Liver (tissue), 9 donors: Measurements from ENCODE around the gene TRIM71. TPM values are rescaled to one million over a fixed set of nuclear protein-coding genes. Genes with fewer than 3 reads are reported as not detected.
A peak's percentile ranks its signal among the peaks of the same experiment; 100 is the strongest.

ENCODE experiments used
- DNase-seq: peaks from one replicate; pipeline ENCODE4 v3.0.0-alpha.2; 2017; ENCODE audit warnings: low spot score
- H3K27ac ChIP-seq, 2 donors: one replicate each; pipeline ENCODE4 v1.7.0; 2013; ENCODE audit warnings: inconsistent platforms in 2 of 2, low read length in 2 of 2, control low read depth in 1 of 2, low read depth in 1 of 2, mild to moderate bottlenecking in 1 of 2
- H3K27me3 ChIP-seq, 4 donors: one replicate each; pipeline versions ENCODE4 v1.6.1 to v1.7.0; 2013; ENCODE audit warnings: low read length in 3 of 4, inconsistent platforms in 1 of 4, mild to moderate bottlenecking in 1 of 4, moderate library complexity in 1 of 4; ENCODE audit not compliant: control insufficient read depth in 4 of 4, insufficient read depth in 4 of 4
- H3K36me3 ChIP-seq, 4 donors: one replicate each; pipeline versions ENCODE4 v1.6.1 to v1.7.0; 2013; ENCODE audit warnings: low read length in 3 of 4, mild to moderate bottlenecking in 3 of 4, low read depth in 1 of 4, moderate library complexity in 1 of 4; ENCODE audit not compliant: control insufficient read depth in 4 of 4, insufficient read depth in 3 of 4
- H3K4me1 ChIP-seq, 4 donors: one replicate each; pipeline versions ENCODE4 v1.6.1 to v1.7.0; 2013; ENCODE audit warnings: low read length in 3 of 4, mild to moderate bottlenecking in 3 of 4, moderate library complexity in 1 of 4; ENCODE audit not compliant: control insufficient read depth in 4 of 4, insufficient read depth in 4 of 4
- H3K4me3 ChIP-seq, 3 donors: one replicate each; pipeline versions ENCODE4 v1.6.1 to v1.7.0; 2013; ENCODE audit warnings: low read length in 3 of 3, control low read depth in 1 of 3, low read depth in 1 of 3, mild to moderate bottlenecking in 1 of 3
- H3K9ac ChIP-seq, 2 donors: one replicate each; pipeline ENCODE4 v1.7.0; 2013; ENCODE audit warnings: low read length in 2 of 2, mild to moderate bottlenecking in 2 of 2, moderate library complexity in 2 of 2, control low read depth in 1 of 2, low read depth in 1 of 2
- H3K9me3 ChIP-seq, 4 donors: one replicate each; pipeline versions ENCODE4 v1.6.1 to v1.7.0; 2013; ENCODE audit warnings: low read length in 3 of 4; ENCODE audit not compliant: control insufficient read depth in 4 of 4
- CTCF ChIP-seq: fragments of 150-350 bp; IDR thresholded peaks from 2 replicates; pipeline ENCODE4 v1.5.1; 2017; ENCODE audit warnings: improper control_type of control experiment, low read depth, low read length; ENCODE audit not compliant: missing input control
- EGR1 ChIP-seq, 2 donors: IDR thresholded peaks; 2 replicates each; pipeline ENCODE4 v1.6.1; 2016 to 2018; ENCODE audit warnings: antibody characterized with exemption in 2 of 2, low read depth in 2 of 2
- FOXA1 ChIP-seq: IDR thresholded peaks from 2 replicates; pipeline ENCODE4 v1.6.1; 2016; ENCODE audit warnings: antibody characterized with exemption
- FOXA2 ChIP-seq: IDR thresholded peaks from 2 replicates; pipeline ENCODE4 v1.6.1; 2016; ENCODE audit warnings: antibody characterized with exemption
- HNF4G ChIP-seq: IDR thresholded peaks from 2 replicates; pipeline ENCODE4 v1.6.1; 2016; ENCODE audit warnings: antibody characterized with exemption
- JUND ChIP-seq, 2 donors: IDR thresholded peaks; 2 replicates each; pipeline ENCODE4 v1.6.1; 2016; ENCODE audit warnings: antibody characterized with exemption in 2 of 2
- NR2F2 ChIP-seq: IDR thresholded peaks from 2 replicates; pipeline ENCODE4 v1.6.1; 2016; ENCODE audit warnings: antibody characterized with exemption
- RAD21 ChIP-seq, 2 donors: IDR thresholded peaks; 2 replicates each; pipeline ENCODE4 v1.6.1; 2016; ENCODE audit warnings: antibody characterized with exemption in 2 of 2, mild to moderate bottlenecking in 2 of 2
- REST ChIP-seq: IDR thresholded peaks from 2 replicates; pipeline ENCODE4 v1.6.1; 2016; ENCODE audit warnings: antibody characterized with exemption, mild to moderate bottlenecking
- RXRA ChIP-seq, 2 donors: IDR thresholded peaks; 2 replicates each; pipeline ENCODE4 v1.6.1; 2017 to 2018; ENCODE audit warnings: antibody characterized with exemption in 2 of 2, mild to moderate bottlenecking in 1 of 2
- SP1 ChIP-seq: IDR thresholded peaks from 2 replicates; pipeline ENCODE4 v1.6.1; 2018; ENCODE audit warnings: antibody characterized with exemption, mild to moderate bottlenecking
- WGBS: extraction: QIAGEN DNeasy Blood & Tissue Kit; methylation state at CpG from one replicate; pipeline ENCODE4 v1.1.7; 2013; 5-methylcytosine and 5-hydroxymethylcytosine counted together
- polyA plus RNA-seq, 2 donors: library from polyadenylated mRNA; stranded (reverse) in 1 of 2; unstranded in 1 of 2; fragments of 200-250 nt in 1 of 2; fragments of >200 nt in 1 of 2; fragmentation: Nextera tagmentation in 1 of 2; extraction: Ambion mirVana in 1 of 2; gene quantifications; one replicate each; pipeline versions ENCODE4 v1.2.1 to v1.2.3, GENCODE V29; 2013 to 2015
- total RNA-seq, 2 donors: library from RNA; depleted of rRNA; stranded (reverse); fragments of >200 nt; gene quantifications; one replicate each; pipeline ENCODE4 v1.2.3, GENCODE V29; 2014
- TF ChIP-seq, protein P1 (sequence below): IDR thresholded peaks from 2 replicates; pipeline ENCODE4 v1.6.1; 2016; ENCODE audit warnings: antibody characterized with exemption
- donor health status: healthy.
- donor health status: healthy.
- donor health status: healthy.
- donor health status: healthy.
- donor health status: healthy.

Gene TRIM71
- total and polyA plus RNA-seq, 4 donors, result under 0.01 to 9.1 TPM; not detected in 2

GRCh38 chr3:32814361-32814760, 3.4 kb upstream of the TRIM71 start:
- Histone ChIP-seq H3K27me3 (peaks cover 2 to 24% (median 8%) of the 10 kb centered on the region in 4 donors), H3K9me3 (peaks cover 0 to 9% (median 0%) of the 10 kb centered on the region in 4 donors), H3K27ac (no peak overlapping the region), H3K4me1 (peaks cover 16 to 25% (median 21%) of the 10 kb centered on the region in 4 donors), H3K4me3 (no peak overlapping the region), H3K9ac (no peak overlapping the region), H3K36me3 (no peaks in the 10 kb centered on the region)
- DNase-seq, result no peak
- WGBS, result 77% methylated on average over 6 of the region's 6 CpGs
- TF ChIP-seq JUND (IDR thresholded peaks at IDR 0.05) (no peak), HNF4G (no peak), CTCF (no peak), REST (no peak), FOXA2 (no peak), FOXA1 (no peak)
- TF ChIP-seq, protein P1, sequence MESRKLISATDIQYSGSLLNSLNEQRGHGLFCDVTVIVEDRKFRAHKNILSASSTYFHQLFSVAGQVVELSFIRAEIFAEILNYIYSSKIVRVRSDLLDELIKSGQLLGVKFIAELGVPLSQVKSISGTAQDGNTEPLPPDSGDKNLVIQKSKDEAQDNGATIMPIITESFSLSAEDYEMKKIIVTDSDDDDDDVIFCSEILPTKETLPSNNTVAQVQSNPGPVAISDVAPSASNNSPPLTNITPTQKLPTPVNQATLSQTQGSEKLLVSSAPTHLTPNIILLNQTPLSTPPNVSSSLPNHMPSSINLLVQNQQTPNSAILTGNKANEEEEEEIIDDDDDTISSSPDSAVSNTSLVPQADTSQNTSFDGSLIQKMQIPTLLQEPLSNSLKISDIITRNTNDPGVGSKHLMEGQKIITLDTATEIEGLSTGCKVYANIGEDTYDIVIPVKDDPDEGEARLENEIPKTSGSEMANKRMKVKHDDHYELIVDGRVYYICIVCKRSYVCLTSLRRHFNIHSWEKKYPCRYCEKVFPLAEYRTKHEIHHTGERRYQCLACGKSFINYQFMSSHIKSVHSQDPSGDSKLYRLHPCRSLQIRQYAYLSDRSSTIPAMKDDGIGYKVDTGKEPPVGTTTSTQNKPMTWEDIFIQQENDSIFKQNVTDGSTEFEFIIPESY, result no peak

GRCh38 chr3:32815841-32816438, 1.9 kb upstream of the TRIM71 start:
- no peak for DNase-seq

More at GRCh38 chr3:32815841-32816438, 1.9 kb upstream of the TRIM71 start:
- H3K27me3 ChIP-seq, result peaks cover 2 to 26% (median 18%) of the 10 kb centered on the region in 4 donors
- H3K36me3 ChIP-seq, result no peaks in the 10 kb centered on the region
- H3K4me1 ChIP-seq, result peaks cover 16 to 25% (median 21%) of the 10 kb centered on the region in 4 donors
- no peak overlapping the region for H3K9ac ChIP-seq
- H3K9me3 ChIP-seq, result peaks cover 0 to 15% (median 0%) of the 10 kb centered on the region in 4 donors
- H3K27ac ChIP-seq, result no peak overlapping the region
- TF ChIP-seq FOXA2 (no peak), RAD21 (IDR thresholded peaks at IDR 0.05) (no peak), RXRA (IDR thresholded peaks at IDR 0.05) (no peak), SP1 (no peak), CTCF (no peak), NR2F2 (no peak), EGR1 (IDR thresholded peaks at IDR 0.05; ENCODE audit: low read depth in 2 of 2) (no peak)
- TF ChIP-seq, protein P1, result no peak
- H3K4me3 ChIP-seq, result peak overlapping the region in 1 of 3 donors; percentile 50
- WGBS, result 15% methylated on average over 21 of the region's 21 CpGs
